ENCODE data around the gene BCORL1. TPM values are rescaled to one million over a fixed set of nuclear protein-coding genes. Genes with fewer than 3 reads are reported as not detected.

The BCORL1 gene
- total and polyA plus RNA-seq, 2 of the 4 experiments (the other 2 are of a cell fraction), result 0.54 to 1.6 TPM

GRCh38 chrX:129938081-129938480 is 44.4 kb upstream of the BCORL1 start:
- ChIA-PET CTCF (no interaction called here), POLR2A (ENCODE audit: unreplicated experiment) (no interaction called here)
- in situ Hi-C loops (cut with MboI; ENCODE audit: low sequenced_read_pairs), result no loop called here
- intact Hi-C loops (cut with micrococcal nuclease), result no loop called here
- Histone ChIP-seq H2BK20ac (ENCODE audit: low read depth, low read length) (no peak overlapping the region), H3K9me3 (ENCODE audit: control insufficient read depth, insufficient read depth, low read length) (no peaks in the 10 kb centered on the region), H4K20me1 (ENCODE audit: insufficient read depth, low read length) (no peaks in the 10 kb centered on the region), H2AFZ (replicated peaks; ENCODE audit: low read length, poor library complexity) (no peak overlapping the region), H3K9me1 (ENCODE audit: insufficient read depth, low read length) (no peaks in the 10 kb centered on the region), H3K18ac (ENCODE audit: low read depth, low read length) (no peak overlapping the region), H3K14ac (replicated peaks; ENCODE audit: low read depth, low read length) (no peak overlapping the region), H3K23ac (ENCODE audit: low read depth, low read length) (no peak overlapping the region), H3K4me2 (ENCODE audit: low read depth, low read length) (no peak overlapping the region), H3K56ac (ENCODE audit: extremely low read depth, insufficient read depth, low read length) (no peak overlapping the region), H4K8ac (ENCODE audit: low read depth in 2 of 2, low read length in 2 of 2) (no peak overlapping the region), H3K4ac (ENCODE audit: low read depth, low read length) (no peak overlapping the region), H3K9ac (ENCODE audit: low read depth, low read length) (no peak overlapping the region), H2BK120ac (ENCODE audit: low read depth, low read length) (no peak overlapping the region), H4K5ac (ENCODE audit: low read depth, low read length) (no peak overlapping the region), H2BK5ac (ENCODE audit: low read depth, low read length, poor library complexity, severe bottlenecking) (no peak overlapping the region), H3K79me1 (ENCODE audit: low read depth in 1 of 2, low read length in 2 of 2) (no peaks in the 10 kb centered on the region), H3K4me3 (ENCODE audit: insufficient read depth, low read depth, low read length) (no peak overlapping the region), H4K91ac (ENCODE audit: insufficient read depth, low read depth, low read length) (no peak overlapping the region), H3K27ac (ENCODE audit: insufficient read depth, low read length) (no peak overlapping the region), H2AK5ac (ENCODE audit: low read depth, low read length) (no peak overlapping the region), H2AK9ac (replicated peaks; ENCODE audit: low read depth, low read length, poor library complexity) (no peak overlapping the region), H3K4me1 (ENCODE audit: control insufficient read depth, insufficient read depth, low read length) (no peaks in the 10 kb centered on the region), H2BK15ac (ENCODE audit: low read depth, low read length) (no peak overlapping the region), H3K36me3 (ENCODE audit: control insufficient read depth, insufficient read depth, low read length) (no peaks in the 10 kb centered on the region), H3K27me3 (ENCODE audit: control insufficient read depth, insufficient read depth, low read length) (peaks cover 55% of the 10 kb centered on the region)
- no peak for TF ChIP-seq RCOR1 (IDR thresholded peaks at IDR 0.05; ENCODE audit: insufficient replicate concordance, low read length)
- TF ChIP-seq CHD1 (IDR thresholded peaks at IDR 0.05; ENCODE audit: low read depth, low read length), result no peak
- TF ChIP-seq RFX5 (IDR thresholded peaks at IDR 0.05; ENCODE audit: low read depth, low read length), result no peak
- TF ChIP-seq BHLHE40 (IDR thresholded peaks at IDR 0.05; ENCODE audit: low read depth, low read length), result no peak
- TF ChIP-seq MAFK (IDR thresholded peaks at IDR 0.05; ENCODE audit: low read depth, low read length), result no peak
- no peak for TF ChIP-seq MAZ (IDR thresholded peaks at IDR 0.05; ENCODE audit: borderline replicate concordance, low read depth, low read length)
- ATAC-seq (ENCODE audit: low read depth) (no peak), DNase-seq (no peak)
- BruUV-seq (replicated peaks), result no TSS peak
- 15% methylated on average over 3 of the region's 4 CpGs; no CpG with 5 or more reads in 1 of the 2 experiments for WGBS, 2 experiments (ENCODE audit: extremely low coverage in 2 of 2, insufficient read length in 1 of 2)
- dilution Hi-C loops (cut with HindIII; ENCODE audit: low sequenced_read_pairs, unreplicated experiment), result no loop called here

All from IMR-90 (cell line).